ENCODE measurements around the gene KRT76.

DNA sequence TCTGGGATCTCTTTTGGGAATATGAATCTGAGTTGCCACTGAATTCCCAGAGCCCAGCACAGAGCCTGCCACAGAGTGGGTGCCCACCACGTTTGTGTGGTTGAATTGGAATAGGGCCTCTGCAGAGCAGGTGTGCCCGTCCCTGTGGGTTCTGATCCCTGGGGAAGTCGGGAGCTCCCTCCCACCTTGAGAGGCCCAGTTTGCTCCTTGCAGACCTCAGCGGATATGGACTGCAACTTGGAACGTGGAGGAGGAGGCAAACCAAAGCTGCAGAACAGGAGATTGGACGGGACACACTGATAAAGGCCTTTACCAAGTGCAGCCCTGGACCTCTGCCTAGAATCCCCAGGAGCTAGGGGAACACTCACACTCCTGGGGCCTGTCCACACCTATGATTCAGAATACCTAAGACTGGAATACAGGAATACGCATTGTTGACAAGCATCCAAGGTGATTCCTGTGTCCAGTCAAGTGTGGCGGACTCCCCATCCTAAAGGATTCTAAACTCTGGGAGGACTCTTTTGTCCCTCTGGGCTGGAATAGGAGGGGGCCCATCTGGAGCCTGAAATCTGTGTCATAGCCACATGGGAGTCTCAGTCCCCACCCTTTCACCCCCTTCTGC lies 2.4 kb downstream of the KRT76 start:
- TF ChIP-seq, protein P1, sequence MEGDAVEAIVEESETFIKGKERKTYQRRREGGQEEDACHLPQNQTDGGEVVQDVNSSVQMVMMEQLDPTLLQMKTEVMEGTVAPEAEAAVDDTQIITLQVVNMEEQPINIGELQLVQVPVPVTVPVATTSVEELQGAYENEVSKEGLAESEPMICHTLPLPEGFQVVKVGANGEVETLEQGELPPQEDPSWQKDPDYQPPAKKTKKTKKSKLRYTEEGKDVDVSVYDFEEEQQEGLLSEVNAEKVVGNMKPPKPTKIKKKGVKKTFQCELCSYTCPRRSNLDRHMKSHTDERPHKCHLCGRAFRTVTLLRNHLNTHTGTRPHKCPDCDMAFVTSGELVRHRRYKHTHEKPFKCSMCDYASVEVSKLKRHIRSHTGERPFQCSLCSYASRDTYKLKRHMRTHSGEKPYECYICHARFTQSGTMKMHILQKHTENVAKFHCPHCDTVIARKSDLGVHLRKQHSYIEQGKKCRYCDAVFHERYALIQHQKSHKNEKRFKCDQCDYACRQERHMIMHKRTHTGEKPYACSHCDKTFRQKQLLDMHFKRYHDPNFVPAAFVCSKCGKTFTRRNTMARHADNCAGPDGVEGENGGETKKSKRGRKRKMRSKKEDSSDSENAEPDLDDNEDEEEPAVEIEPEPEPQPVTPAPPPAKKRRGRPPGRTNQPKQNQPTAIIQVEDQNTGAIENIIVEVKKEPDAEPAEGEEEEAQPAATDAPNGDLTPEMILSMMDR (conservative IDR thresholded peaks at IDR 0.05; ENCODE audit: low read depth, low read length), result no peak
- TF ChIP-seq EZH2 (IDR thresholded peaks at IDR 0.05; ENCODE audit: low read length, unreplicated experiment), result no peak

Data from PC-3 (cell line).